GM23338 (cell line): ENCODE data around the gene COL1A1.

Source experiments
- CREB1 ChIP-seq: fragments of 250-450 bp; sonication (Bioruptor Pico); IDR thresholded peaks from 2 replicates; pipeline ENCODE4 v1.5.0; 2020; ENCODE audit warnings: low read depth, mild to moderate bottlenecking, moderate library complexity
- EZH2 ChIP-seq: fragments of 200-600 bp; sonication (generic); IDR thresholded peaks from one replicate; pipeline ENCODE4 v1.8.0; 2017; ENCODE audit warnings: antibody characterized with exemption, mild to moderate bottlenecking, low read depth; ENCODE audit not compliant: unreplicated experiment
- NANOG ChIP-seq: IDR thresholded peaks from 2 replicates; pipeline ENCODE4 v1.6.1; 2016; ENCODE audit warnings: antibody characterized with exemption, borderline replicate concordance
- POLR2AphosphoS5 ChIP-seq: IDR thresholded peaks from 2 replicates; pipeline ENCODE4 v1.6.1; 2016; ENCODE audit warnings: antibody characterized with exemption, low read depth
- TF ChIP-seq, protein P1 (sequence below), 2 experiments: fragments of 200-600 bp in 1 of 2; sonication (generic) in 1 of 2; conservative IDR thresholded peaks; 2 replicates each; pipeline versions ENCODE4 v1.5.1 to v1.6.1; 2016 to 2017; ENCODE audit warnings: antibody characterized with exemption in 2 of 2, low read depth in 2 of 2, mild to moderate bottlenecking in 2 of 2, moderate library complexity in 1 of 2
- TF ChIP-seq, protein P2 (sequence below): IDR thresholded peaks from one replicate; pipeline ENCODE4 v1.6.1; 2018; ENCODE audit warnings: antibody characterized with exemption; ENCODE audit not compliant: unreplicated experiment

DNA sequence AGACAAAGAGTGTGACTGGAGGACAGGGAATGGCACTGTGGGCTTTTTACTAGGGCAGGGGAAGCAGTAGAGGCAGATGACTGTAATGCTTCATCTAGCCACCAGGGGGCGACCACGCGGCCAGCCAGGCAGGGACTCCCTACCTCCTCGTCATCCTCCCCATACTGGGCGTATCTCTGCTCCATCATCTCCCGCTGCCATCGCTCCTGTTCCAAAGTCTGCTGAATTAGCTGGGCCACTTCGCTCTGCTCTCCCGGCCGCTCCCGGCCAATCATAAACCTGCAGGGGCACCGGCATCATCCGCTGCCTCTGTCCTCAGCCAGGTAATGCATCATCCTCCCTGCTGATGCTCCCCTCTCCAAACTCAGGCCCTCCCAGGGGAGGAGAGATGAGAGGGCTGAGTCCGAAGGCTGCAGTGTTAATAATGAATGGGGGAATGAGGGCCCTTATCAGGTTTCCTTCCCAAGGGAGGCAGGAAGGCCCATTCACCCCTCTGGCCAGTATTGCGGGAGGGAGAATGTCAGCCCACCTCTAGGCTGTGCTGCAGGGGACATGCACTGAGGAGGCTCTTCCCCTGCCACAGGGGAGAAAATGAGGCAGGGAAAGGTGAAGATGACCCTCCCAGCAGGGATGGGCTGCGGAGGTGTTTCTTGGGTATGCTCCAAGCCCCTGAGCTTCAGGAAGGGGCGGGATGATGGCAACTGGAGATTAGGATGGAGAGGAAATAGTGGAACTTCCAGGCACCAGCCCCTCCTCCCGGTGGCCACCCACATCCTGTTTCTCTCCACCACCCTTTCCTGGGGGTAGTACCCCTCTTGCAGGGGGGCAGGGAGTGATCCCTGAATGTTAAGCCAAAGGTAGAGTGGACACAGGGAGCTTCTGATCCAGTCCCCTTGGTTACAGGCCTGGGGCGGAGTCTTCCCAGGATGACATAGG lies 61.2 kb downstream of the COL1A1 start:
- TF ChIP-seq, protein P1, sequence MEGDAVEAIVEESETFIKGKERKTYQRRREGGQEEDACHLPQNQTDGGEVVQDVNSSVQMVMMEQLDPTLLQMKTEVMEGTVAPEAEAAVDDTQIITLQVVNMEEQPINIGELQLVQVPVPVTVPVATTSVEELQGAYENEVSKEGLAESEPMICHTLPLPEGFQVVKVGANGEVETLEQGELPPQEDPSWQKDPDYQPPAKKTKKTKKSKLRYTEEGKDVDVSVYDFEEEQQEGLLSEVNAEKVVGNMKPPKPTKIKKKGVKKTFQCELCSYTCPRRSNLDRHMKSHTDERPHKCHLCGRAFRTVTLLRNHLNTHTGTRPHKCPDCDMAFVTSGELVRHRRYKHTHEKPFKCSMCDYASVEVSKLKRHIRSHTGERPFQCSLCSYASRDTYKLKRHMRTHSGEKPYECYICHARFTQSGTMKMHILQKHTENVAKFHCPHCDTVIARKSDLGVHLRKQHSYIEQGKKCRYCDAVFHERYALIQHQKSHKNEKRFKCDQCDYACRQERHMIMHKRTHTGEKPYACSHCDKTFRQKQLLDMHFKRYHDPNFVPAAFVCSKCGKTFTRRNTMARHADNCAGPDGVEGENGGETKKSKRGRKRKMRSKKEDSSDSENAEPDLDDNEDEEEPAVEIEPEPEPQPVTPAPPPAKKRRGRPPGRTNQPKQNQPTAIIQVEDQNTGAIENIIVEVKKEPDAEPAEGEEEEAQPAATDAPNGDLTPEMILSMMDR (conservative IDR thresholded peaks at IDR 0.05; ENCODE audit: low read depth in 2 of 2) = peak; percentile 70 to 94
- TF ChIP-seq EZH2 (no peak), NANOG (no peak), POLR2AphosphoS5 (no peak), CREB1 (CRISPR knock-in tag) (peak; percentile 82)
- TF ChIP-seq, protein P2, sequence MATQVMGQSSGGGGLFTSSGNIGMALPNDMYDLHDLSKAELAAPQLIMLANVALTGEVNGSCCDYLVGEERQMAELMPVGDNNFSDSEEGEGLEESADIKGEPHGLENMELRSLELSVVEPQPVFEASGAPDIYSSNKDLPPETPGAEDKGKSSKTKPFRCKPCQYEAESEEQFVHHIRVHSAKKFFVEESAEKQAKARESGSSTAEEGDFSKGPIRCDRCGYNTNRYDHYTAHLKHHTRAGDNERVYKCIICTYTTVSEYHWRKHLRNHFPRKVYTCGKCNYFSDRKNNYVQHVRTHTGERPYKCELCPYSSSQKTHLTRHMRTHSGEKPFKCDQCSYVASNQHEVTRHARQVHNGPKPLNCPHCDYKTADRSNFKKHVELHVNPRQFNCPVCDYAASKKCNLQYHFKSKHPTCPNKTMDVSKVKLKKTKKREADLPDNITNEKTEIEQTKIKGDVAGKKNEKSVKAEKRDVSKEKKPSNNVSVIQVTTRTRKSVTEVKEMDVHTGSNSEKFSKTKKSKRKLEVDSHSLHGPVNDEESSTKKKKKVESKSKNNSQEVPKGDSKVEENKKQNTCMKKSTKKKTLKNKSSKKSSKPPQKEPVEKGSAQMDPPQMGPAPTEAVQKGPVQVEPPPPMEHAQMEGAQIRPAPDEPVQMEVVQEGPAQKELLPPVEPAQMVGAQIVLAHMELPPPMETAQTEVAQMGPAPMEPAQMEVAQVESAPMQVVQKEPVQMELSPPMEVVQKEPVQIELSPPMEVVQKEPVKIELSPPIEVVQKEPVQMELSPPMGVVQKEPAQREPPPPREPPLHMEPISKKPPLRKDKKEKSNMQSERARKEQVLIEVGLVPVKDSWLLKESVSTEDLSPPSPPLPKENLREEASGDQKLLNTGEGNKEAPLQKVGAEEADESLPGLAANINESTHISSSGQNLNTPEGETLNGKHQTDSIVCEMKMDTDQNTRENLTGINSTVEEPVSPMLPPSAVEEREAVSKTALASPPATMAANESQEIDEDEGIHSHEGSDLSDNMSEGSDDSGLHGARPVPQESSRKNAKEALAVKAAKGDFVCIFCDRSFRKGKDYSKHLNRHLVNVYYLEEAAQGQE = no peak
